ENCODE data around the gene SLC35F1. TPM values are rescaled to one million over a fixed set of nuclear protein-coding genes. Genes with fewer than 3 reads are reported as not detected.

SLC35F1 gene
- total RNA-seq, 2 donors from 2014 or later: under 0.01 to 0.78 TPM

DNA sequence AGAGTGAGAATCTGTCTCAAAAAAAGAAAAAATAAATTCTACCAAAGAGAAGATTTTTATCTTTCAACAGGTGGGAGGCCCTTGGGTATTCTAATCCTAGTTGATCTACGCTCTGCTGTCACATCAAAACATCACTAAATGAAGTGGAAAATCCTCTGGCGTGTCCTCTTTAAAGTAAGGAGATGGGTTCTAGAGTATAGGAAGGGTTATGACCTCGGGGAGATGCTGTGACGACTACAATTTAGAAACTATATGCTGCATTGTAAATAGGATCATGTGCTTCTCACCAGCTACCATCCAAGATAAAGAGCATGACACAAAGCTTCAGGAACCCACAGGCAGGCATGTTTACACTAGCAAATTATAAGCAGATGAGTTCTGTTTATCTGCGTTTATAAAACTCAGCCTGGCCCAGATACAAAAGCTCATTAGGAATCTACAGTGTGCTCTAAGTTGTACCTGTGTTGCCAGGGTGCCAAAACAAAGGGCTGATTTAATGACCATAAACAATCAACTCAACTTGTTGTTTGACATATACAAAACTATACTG lies 443.9 kb downstream of the SLC35F1 start:
- DNase-seq (no peak), ATAC-seq (no peak)
- 71 to 74% methylated on average over 5 of the region's 5 CpGs for WGBS, 2 donors
- H3K4me1 ChIP-seq: no peaks in the 10 kb centered on the region
- intact Hi-C loops (cut with DNase I): no loop called here
- TF ChIP-seq POLR2A (IDR thresholded peaks at IDR 0.05): no peak
- TF ChIP-seq, protein P1, sequence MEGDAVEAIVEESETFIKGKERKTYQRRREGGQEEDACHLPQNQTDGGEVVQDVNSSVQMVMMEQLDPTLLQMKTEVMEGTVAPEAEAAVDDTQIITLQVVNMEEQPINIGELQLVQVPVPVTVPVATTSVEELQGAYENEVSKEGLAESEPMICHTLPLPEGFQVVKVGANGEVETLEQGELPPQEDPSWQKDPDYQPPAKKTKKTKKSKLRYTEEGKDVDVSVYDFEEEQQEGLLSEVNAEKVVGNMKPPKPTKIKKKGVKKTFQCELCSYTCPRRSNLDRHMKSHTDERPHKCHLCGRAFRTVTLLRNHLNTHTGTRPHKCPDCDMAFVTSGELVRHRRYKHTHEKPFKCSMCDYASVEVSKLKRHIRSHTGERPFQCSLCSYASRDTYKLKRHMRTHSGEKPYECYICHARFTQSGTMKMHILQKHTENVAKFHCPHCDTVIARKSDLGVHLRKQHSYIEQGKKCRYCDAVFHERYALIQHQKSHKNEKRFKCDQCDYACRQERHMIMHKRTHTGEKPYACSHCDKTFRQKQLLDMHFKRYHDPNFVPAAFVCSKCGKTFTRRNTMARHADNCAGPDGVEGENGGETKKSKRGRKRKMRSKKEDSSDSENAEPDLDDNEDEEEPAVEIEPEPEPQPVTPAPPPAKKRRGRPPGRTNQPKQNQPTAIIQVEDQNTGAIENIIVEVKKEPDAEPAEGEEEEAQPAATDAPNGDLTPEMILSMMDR (IDR thresholded peaks at IDR 0.05): no peak
- H3K27me3 ChIP-seq: no peaks in the 10 kb centered on the region
- H3K27ac ChIP-seq: no peak overlapping the region
- H3K9me3 ChIP-seq: no peaks in the 10 kb centered on the region
- H3K4me3 ChIP-seq: no peak overlapping the region
- H3K36me3 ChIP-seq (replicated peaks in 1 of 2; ENCODE audit: insufficient read depth in 1 of 2, low read depth in 2 of 2): no peaks in the 10 kb centered on the region

DNA sequence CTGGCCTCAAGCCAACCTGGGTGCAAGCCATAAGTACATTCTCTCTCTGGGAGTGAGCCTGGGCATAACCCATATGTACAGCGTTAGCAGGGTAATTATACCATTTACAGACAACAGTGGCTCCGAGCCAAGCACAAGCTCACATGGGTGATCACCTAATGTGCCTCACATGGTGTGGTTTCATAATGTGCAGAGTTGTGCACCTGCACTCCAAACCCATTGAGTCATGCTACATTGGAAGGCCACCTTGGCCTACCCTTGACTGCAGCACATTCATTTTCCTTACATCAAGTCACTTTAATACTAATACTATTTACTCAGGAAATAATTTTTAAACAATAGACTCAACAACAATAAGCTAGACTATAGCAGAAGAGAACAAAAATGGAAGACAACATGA lies 446.5 kb downstream of the SLC35F1 start:
- Histone ChIP-seq H3K27ac (no peak overlapping the region), H3K27me3 (no peaks in the 10 kb centered on the region), H3K4me1 (no peaks in the 10 kb centered on the region), H3K4me3 (no peak overlapping the region), H3K9me3 (no peaks in the 10 kb centered on the region), H3K36me3 (replicated peaks in 1 of 2; ENCODE audit: insufficient read depth in 1 of 2, low read depth in 2 of 2) (no peaks in the 10 kb centered on the region)
- WGBS, 2 donors: 72 to 88% methylated on average over 2 of the region's 2 CpGs
- intact Hi-C loops (cut with DNase I): no loop called here
- ATAC-seq: no peak
- DNase-seq: peak in 1 of 4 donors; percentile 18
- TF ChIP-seq POLR2A (IDR thresholded peaks at IDR 0.05): no peak
- TF ChIP-seq, protein P1 (IDR thresholded peaks at IDR 0.05): no peak

DNA sequence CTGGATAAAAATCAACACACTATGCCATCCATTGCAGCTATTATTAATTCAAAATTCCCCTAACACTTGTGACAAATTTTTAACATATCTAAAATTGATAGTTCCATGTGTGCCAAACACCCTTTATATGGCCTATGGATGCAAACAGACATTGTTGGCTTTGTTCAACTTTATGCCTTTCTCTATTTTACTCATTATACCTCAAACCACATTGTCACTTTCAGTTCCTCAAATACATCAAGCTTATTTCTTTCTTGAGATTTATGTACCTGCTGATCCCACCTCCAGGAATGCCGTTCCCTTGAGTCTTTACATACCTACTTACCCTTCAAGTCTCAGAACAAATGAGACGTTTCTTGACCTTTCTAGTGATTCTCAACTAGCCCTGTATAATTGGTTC lies 447.6 kb downstream of the SLC35F1 start:
- H3K9me3 ChIP-seq: no peaks in the 10 kb centered on the region
- H3K27me3 ChIP-seq: no peaks in the 10 kb centered on the region
- H3K27ac ChIP-seq: no peak overlapping the region
- no peak overlapping the region for H3K4me3 ChIP-seq
- TF ChIP-seq POLR2A (IDR thresholded peaks at IDR 0.05): no peak
- TF ChIP-seq, protein P1 (IDR thresholded peaks at IDR 0.05): no peak
- intact Hi-C loops (cut with DNase I): no loop called here
- DNase-seq: no peak
- H3K4me1 ChIP-seq: no peaks in the 10 kb centered on the region
- no peaks in the 10 kb centered on the region for H3K36me3 ChIP-seq (replicated peaks in 1 of 2; ENCODE audit: insufficient read depth in 1 of 2, low read depth in 2 of 2)
- ATAC-seq: no peak
- WGBS, 2 donors: 67 to 72% methylated on average over 2 of the region's 2 CpGs

GRCh38 chr6:118356054-118356453 lies 449.0 kb downstream of the SLC35F1 start:
- Histone ChIP-seq H3K4me1 (no peaks in the 10 kb centered on the region), H3K9me3 (no peaks in the 10 kb centered on the region), H3K36me3 (replicated peaks in 1 of 2; ENCODE audit: insufficient read depth in 1 of 2, low read depth in 2 of 2) (no peaks in the 10 kb centered on the region), H3K27me3 (no peaks in the 10 kb centered on the region), H3K27ac (no peak overlapping the region), H3K4me3 (no peak overlapping the region)
- DNase-seq (no peak), ATAC-seq (no peak)
- 60 to 71% methylated on average over 1 of the region's 1 CpG for WGBS, 2 donors
- intact Hi-C loops (cut with DNase I): no loop called here
- no peak for TF ChIP-seq POLR2A (IDR thresholded peaks at IDR 0.05)
- TF ChIP-seq, protein P1 (IDR thresholded peaks at IDR 0.05): no peak

DNA sequence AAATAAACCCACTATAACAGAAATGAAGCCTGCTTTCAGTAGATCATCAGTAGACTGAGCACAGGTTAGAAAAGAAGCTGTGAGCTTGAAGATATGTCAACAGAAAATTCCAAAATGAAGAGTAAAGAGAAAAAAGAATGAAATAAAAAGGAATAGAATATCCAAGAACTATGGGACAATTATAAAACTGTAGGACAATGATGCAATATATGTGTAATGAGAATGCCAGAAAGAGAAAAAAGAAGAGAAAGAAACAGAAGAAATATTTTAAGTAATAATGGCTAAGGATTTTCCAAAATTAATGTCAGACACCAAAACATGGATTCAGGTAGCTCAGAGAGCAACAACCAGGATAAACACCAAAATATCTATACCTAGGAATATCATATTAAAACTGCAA lies 449.6 kb downstream of the SLC35F1 start:
- TF ChIP-seq, protein P1 (IDR thresholded peaks at IDR 0.05): no peak
- TF ChIP-seq POLR2A (IDR thresholded peaks at IDR 0.05): no peak
- Histone ChIP-seq H3K36me3 (replicated peaks in 1 of 2; ENCODE audit: insufficient read depth in 1 of 2, low read depth in 2 of 2) (no peaks in the 10 kb centered on the region), H3K27me3 (no peaks in the 10 kb centered on the region), H3K27ac (no peak overlapping the region), H3K4me3 (no peak overlapping the region), H3K4me1 (no peaks in the 10 kb centered on the region), H3K9me3 (no peaks in the 10 kb centered on the region)
- ATAC-seq (no peak), DNase-seq (no peak)
- intact Hi-C loops (cut with DNase I): no loop called here
